Gastroesophageal sphincter (tissue), 3 donors: ENCODE measurements around the gene IDNK.

ENCODE experiments used
- POLR2A ChIP-seq, 2 donors: fragments of 450-650 bp; IDR thresholded peaks; one replicate each; pipeline ENCODE4 v1.6.1; 2017; ENCODE audit warnings: antibody characterized with exemption in 2 of 2, mild to moderate bottlenecking in 2 of 2, moderate library complexity in 1 of 2
- TF ChIP-seq, protein P1 (sequence below), 4 experiments: fragments of 200-600 bp in 2 of 4; fragments of 450-650 bp in 2 of 4; sonication (generic) in 1 of 4; IDR thresholded peaks; one replicate each; pipeline ENCODE4 v1.5.1; 2017 to 2019; ENCODE audit warnings: antibody characterized with exemption in 4 of 4, mild to moderate bottlenecking in 2 of 4, moderate library complexity in 2 of 4

- TF ChIP-seq POLR2A (IDR thresholded peaks at IDR 0.05) = no peak
- TF ChIP-seq, protein P1, sequence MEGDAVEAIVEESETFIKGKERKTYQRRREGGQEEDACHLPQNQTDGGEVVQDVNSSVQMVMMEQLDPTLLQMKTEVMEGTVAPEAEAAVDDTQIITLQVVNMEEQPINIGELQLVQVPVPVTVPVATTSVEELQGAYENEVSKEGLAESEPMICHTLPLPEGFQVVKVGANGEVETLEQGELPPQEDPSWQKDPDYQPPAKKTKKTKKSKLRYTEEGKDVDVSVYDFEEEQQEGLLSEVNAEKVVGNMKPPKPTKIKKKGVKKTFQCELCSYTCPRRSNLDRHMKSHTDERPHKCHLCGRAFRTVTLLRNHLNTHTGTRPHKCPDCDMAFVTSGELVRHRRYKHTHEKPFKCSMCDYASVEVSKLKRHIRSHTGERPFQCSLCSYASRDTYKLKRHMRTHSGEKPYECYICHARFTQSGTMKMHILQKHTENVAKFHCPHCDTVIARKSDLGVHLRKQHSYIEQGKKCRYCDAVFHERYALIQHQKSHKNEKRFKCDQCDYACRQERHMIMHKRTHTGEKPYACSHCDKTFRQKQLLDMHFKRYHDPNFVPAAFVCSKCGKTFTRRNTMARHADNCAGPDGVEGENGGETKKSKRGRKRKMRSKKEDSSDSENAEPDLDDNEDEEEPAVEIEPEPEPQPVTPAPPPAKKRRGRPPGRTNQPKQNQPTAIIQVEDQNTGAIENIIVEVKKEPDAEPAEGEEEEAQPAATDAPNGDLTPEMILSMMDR (IDR thresholded peaks at IDR 0.05) = no peak
Observed at GRCh38 chr9:83669067-83669466, 46.1 kb downstream of the IDNK start.
